HEK293T (cell line): ENCODE data around the gene MCFD2.
A peak's percentile ranks its signal among the peaks of the same experiment; 100 is the strongest.
"Not testable (repeated sequence)": the region's sequence is repeated elsewhere in the genome, so short reads cannot be mapped to it uniquely, and the experiment has no call there.

ENCODE experiments used
- CTCF ChIA-PET: fragments of 350-600 bp; formaldehyde crosslinking; extraction: SDS; loops from one replicate; lab custom pipeline; 2021; ENCODE audit warnings: antibody characterized with exemption, inconsistent platforms; lab: Yijun Ruan, JAX
- POLR2A ChIA-PET: fragments of 350-600 bp; formaldehyde crosslinking; extraction: SDS; loops from one replicate; lab custom pipeline; 2020; ENCODE audit warnings: antibody characterized with exemption, inconsistent platforms; lab: Yijun Ruan, JAX
- DNase-seq: peaks from one replicate; pipeline ENCODE4 v3.0.0; 2012; ENCODE audit warnings: mixed read lengths; ENCODE audit errors: extremely low spot score
- ARNT ChIP-seq: fragments of 450-650 bp; IDR thresholded peaks from 2 replicates; pipeline ENCODE4 v1.6.1; 2017; ENCODE audit warnings: mild to moderate bottlenecking
- BHLHE40 ChIP-seq: fragments of 450-650 bp; IDR thresholded peaks from 2 replicates; pipeline ENCODE4 v1.6.1; 2016; ENCODE audit warnings: mild to moderate bottlenecking, moderate library complexity, borderline replicate concordance
- CTBP1 ChIP-seq: fragments of 450-650 bp; IDR thresholded peaks from 2 replicates; pipeline ENCODE4 v1.6.1; 2016; ENCODE audit warnings: borderline replicate concordance
- ELF4 ChIP-seq: fragments of 450-650 bp; IDR thresholded peaks from 2 replicates; pipeline ENCODE4 v1.6.1; 2017; ENCODE audit warnings: antibody characterized with exemption
- FOXA1 ChIP-seq: fragments of 450-650 bp; IDR thresholded peaks from 2 replicates; pipeline ENCODE4 v1.6.1; 2016; ENCODE audit warnings: mild to moderate bottlenecking
- FOXK2 ChIP-seq: fragments of 450-650 bp; IDR thresholded peaks from 2 replicates; pipeline ENCODE4 v1.6.1; 2016; ENCODE audit warnings: mild to moderate bottlenecking
- FOXM1 ChIP-seq: fragments of 450-650 bp; IDR thresholded peaks from 2 replicates; pipeline ENCODE4 v1.6.1; 2017; ENCODE audit warnings: mild to moderate bottlenecking, borderline replicate concordance
- HDGF ChIP-seq: fragments of 450-650 bp; IDR thresholded peaks from 2 replicates; pipeline ENCODE4 v1.6.1; 2017; ENCODE audit warnings: antibody characterized with exemption, borderline replicate concordance
- L3MBTL2 ChIP-seq: fragments of 450-650 bp; conservative IDR thresholded peaks from 2 replicates; pipeline ENCODE4 v1.6.1; 2016; ENCODE audit warnings: mild to moderate bottlenecking
- LEF1 ChIP-seq: fragments of 450-650 bp; IDR thresholded peaks from 2 replicates; pipeline ENCODE4 v1.6.1; 2017; ENCODE audit warnings: mild to moderate bottlenecking, borderline replicate concordance
- NFRKB ChIP-seq: fragments of 450-650 bp; IDR thresholded peaks from 2 replicates; pipeline ENCODE4 v1.6.1; 2016; ENCODE audit warnings: mild to moderate bottlenecking, moderate library complexity
- SP1 ChIP-seq: fragments of 450-650 bp; IDR thresholded peaks from 2 replicates; pipeline ENCODE4 v1.6.1; 2017
- SUZ12 ChIP-seq: fragments of 450-650 bp; IDR thresholded peaks from 2 replicates; pipeline ENCODE4 v1.6.1; 2016; ENCODE audit warnings: mild to moderate bottlenecking
- TARDBP ChIP-seq: fragments of 450-650 bp; IDR thresholded peaks from 2 replicates; pipeline ENCODE4 v1.6.1; 2016
- ZNF384 ChIP-seq: fragments of 450-650 bp; IDR thresholded peaks from 2 replicates; pipeline ENCODE4 v1.6.1; 2016
- TF ChIP-seq, protein P1 (sequence below): fragments of 450-650 bp; IDR thresholded peaks from 2 replicates; pipeline ENCODE4 v1.6.1; 2016

The MCFD2 gene

DNA sequence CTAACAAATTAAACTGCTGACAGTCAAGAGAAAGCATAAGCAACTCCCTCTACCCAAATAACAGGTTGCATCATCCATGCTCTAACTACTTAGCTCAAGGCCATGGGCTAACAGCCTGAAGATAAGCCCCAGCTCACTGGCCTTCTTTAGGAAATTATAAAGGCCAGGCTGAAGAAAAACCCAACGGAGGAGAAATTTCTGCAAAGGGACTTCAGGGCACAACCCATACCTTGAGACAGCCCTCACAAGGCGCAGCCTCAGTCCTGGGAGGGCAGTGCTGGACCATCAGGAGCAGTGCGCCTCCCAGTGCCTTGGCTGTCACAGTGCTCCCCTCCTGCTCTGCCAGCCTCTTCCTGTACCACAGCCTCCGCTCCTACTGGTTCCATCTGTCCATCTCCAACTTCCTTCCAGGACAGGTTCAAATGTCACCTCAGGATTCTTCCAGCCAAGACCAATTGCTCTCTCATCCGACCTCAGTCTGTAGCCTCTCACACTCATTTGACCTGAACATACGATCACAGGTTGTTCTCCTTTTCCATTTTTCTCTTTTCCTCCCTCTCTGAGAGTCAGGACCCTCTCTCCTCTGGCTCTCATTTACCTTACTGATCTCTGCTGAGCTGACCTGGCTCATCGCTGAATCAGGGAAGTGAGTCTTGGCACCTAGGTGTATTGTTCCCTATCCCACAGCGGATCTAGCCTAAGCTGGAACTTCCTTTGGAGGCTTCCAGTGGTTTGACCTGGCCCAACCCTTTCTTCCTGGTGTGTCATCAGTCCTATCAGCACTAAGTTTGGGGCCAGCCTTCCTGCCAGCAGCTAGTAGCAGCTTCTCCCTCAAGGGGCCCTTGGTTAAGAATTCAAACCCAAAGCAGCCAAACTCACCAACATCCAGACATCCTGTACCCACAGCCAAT, 1.9 kb downstream of the MCFD2 start:
- POLR2A ChIA-PET = no interaction called here
- CTCF ChIA-PET = interaction anchor here (0.6 to 0.8 kb wide), 2 partner anchors 9 to 61 kb away, joined by 3 read pairs; no protein-coding TSS in a partner anchor
- TF ChIP-seq ELF4 = no peak
- no peak for TF ChIP-seq FOXA1
- TF ChIP-seq TARDBP = no peak
- no peak for TF ChIP-seq L3MBTL2
- no peak for TF ChIP-seq FOXM1
- TF ChIP-seq CTBP1 = no peak
- no peak for TF ChIP-seq SP1
- no peak for TF ChIP-seq LEF1
- no peak for TF ChIP-seq ZNF384
- TF ChIP-seq HDGF = no peak
- TF ChIP-seq ARNT = no peak
- TF ChIP-seq FOXK2 = no peak
- no peak for TF ChIP-seq BHLHE40
- peak; percentile 17 for DNase-seq

DNA sequence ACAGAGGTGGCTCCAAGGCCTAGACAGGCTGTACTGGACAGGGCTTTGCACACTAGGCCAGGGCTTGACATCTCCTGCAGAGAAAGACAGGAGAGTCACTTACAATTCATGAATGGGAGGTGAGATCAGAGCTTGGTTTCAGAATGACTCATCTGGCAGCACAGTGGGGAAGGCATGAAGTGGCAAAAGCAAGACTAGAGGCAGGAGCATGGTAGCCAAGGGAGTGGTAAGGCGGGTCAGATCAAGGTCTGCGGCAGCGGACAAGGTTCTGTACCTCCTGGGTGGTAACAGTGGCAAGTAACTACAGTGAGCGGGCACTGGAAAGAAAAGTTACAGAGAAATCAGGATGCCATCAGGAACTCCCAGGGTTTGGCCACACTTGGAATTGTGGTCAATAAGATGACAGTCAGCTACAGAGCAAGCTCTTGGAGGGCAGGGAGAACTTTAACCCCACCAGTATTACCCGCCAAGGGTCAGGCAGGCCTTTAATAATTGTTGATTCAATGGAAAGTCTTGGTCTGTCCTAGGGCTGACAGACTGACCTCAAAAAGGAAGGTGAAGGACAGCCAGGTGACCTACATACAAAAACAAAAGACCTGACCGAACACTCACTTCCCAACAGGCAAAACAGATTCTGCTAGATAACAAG, 5.7 kb downstream of the MCFD2 start:
- TF ChIP-seq HDGF (no peak), CTBP1 (no peak), FOXA1 (no peak), NFRKB (no peak), ZNF384 (no peak), FOXM1 (no peak), FOXK2 (no peak), LEF1 (no peak), SUZ12 (no peak), ELF4 (no peak), SP1 (no peak), TARDBP (no peak), L3MBTL2 (no peak), ARNT (no peak)
- TF ChIP-seq, protein P1, sequence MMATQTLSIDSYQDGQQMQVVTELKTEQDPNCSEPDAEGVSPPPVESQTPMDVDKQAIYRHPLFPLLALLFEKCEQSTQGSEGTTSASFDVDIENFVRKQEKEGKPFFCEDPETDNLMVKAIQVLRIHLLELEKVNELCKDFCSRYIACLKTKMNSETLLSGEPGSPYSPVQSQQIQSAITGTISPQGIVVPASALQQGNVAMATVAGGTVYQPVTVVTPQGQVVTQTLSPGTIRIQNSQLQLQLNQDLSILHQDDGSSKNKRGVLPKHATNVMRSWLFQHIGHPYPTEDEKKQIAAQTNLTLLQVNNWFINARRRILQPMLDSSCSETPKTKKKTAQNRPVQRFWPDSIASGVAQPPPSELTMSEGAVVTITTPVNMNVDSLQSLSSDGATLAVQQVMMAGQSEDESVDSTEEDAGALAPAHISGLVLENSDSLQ = no peak
- no peak for DNase-seq
- ChIA-PET CTCF (no interaction called here), POLR2A (no interaction called here)

- POLR2A ChIA-PET = no interaction called here
- CTCF ChIA-PET = no interaction called here
Observed at GRCh38 chr2:46909150-46909549, 6.5 kb downstream of the MCFD2 start.

GRCh38 chr2:46904908-46905678, 10.5 kb downstream of the MCFD2 start:
- CTCF ChIA-PET, DNase-seq, POLR2A ChIA-PET: not testable (repeated sequence)

More at GRCh38 chr2:46909150-46909549, 6.5 kb downstream of the MCFD2 start:
- TF ChIP-seq NFRKB (no peak), FOXM1 (no peak), L3MBTL2 (no peak), ZNF384 (no peak), HDGF (no peak), SP1 (no peak), BHLHE40 (no peak), FOXA1 (no peak), TARDBP (no peak)
- no peak for DNase-seq

DNA sequence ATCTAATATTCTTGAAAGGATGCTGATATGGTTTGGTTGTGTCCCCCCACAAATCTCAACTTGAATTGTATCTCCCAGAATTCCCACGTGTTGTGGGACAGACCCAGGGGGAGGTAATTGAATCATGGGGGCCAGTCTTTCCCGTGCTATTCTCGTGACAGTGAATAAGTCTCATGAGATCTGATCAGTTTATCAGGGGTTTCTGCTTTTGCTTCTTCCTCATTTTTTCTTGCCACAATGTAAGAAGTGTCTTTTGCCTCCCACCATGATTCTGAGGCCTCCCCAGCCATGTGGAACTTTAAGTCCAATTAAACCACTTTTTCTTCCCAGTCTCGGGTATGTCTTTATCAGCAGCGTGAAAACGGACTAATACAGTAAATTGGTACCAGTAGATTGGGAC, 12.6 kb downstream of the MCFD2 start:
- POLR2A ChIA-PET, DNase-seq, CTCF ChIA-PET: not testable (repeated sequence)

DNA sequence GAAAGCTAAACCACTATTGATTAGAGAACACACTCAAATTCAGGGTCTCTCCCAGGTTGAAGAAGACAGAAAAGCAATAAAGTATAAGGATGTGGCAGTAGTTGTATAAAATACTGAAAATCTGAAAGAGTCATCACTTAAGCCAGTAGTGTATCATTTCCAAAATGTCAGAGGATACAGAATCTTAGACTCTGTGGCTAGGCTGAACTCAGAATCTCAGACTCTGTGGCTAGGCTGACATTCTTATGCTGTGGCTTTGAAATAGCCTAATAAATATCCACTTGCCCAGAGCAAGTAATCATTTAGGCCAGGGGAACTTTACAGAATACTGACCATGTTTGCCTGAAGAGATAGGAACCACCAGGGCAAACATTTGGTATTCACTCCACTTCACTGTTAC, 13.1 kb downstream of the MCFD2 start:
- ChIA-PET CTCF (no interaction called here), POLR2A (no interaction called here)
- TF ChIP-seq FOXK2 (no peak), BHLHE40 (no peak), TARDBP (no peak), LEF1 (no peak)
- no peak for DNase-seq

DNA sequence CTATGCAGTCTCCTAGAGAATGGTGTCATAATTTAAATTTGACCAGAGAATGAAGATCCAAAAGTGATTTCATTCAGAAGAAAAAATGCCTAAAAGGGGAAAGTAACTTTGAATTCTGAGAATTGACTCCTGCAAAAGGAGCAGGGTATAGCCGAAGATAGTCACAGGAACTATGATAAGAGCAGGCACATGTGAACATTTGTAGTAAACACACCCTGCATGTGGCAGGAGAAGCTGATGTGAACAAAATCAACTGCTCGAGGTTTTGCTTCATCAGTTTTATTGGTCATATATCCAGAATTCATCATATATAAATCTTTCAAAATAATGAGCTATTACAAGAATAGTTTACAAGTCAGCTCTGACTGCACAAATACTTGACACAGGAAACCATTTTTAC, 14.0 kb downstream of the MCFD2 start:
- ChIA-PET CTCF (no interaction called here), POLR2A (no interaction called here)
- no peak for DNase-seq
- no peak for TF ChIP-seq ZNF384
- no peak for TF ChIP-seq FOXM1
- TF ChIP-seq SP1 = no peak
- no peak for TF ChIP-seq ARNT
- no peak for TF ChIP-seq CTBP1
- TF ChIP-seq BHLHE40 = no peak
- TF ChIP-seq, protein P1 = no peak
- TF ChIP-seq TARDBP = no peak
- TF ChIP-seq SUZ12 = no peak
